ENCODE measurements around the gene SPON1. TPM values are rescaled to one million over a fixed set of nuclear protein-coding genes. Genes with fewer than 3 reads are reported as not detected.

Gene SPON1
- total RNA-seq, 2 experiments from 2014 or later: 0.96 to 1.4 TPM

- ChIA-PET POLR2A (no interaction called here), CTCF (no interaction called here)
- Mint-ChIP-seq H3K9me3 (no peaks in the 10 kb centered on the region), H3K27me3 (no peaks in the 10 kb centered on the region), H3K36me3 (ENCODE audit: low read depth) (no peaks in the 10 kb centered on the region), H3K4me3 (no peak overlapping the region), H3K27ac (no peak overlapping the region), H3K4me1 (ENCODE audit: low read depth) (peaks cover 17% of the 10 kb centered on the region)
- intact Hi-C loops (cut with micrococcal nuclease): no loop called here
- DNase-seq (no peak), ATAC-seq (no peak)
- TF ChIP-seq CTCF (IDR thresholded peaks at IDR 0.05): no peak
Observed at GRCh38 chr11:14102766-14103165, 140.2 kb downstream of the SPON1 start.

GRCh38 chr11:14105446-14105845 is 142.9 kb downstream of the SPON1 start:
- no peak overlapping the region for H3K27ac Mint-ChIP-seq
- H3K9me3 Mint-ChIP-seq: no peaks in the 10 kb centered on the region
- intact Hi-C loops (cut with micrococcal nuclease): no loop called here
- H3K4me3 Mint-ChIP-seq: no peak overlapping the region
- TF ChIP-seq CTCF (IDR thresholded peaks at IDR 0.05): no peak
- no peaks in the 10 kb centered on the region for H3K36me3 Mint-ChIP-seq (ENCODE audit: low read depth)
- CTCF ChIA-PET: no interaction called here
- POLR2A ChIA-PET: no interaction called here
- ATAC-seq (no peak), DNase-seq (no peak)
- H3K4me1 Mint-ChIP-seq (ENCODE audit: low read depth): peaks cover 17% of the 10 kb centered on the region
- no peaks in the 10 kb centered on the region for H3K27me3 Mint-ChIP-seq

GRCh38 chr11:14106303-14107049 is 144.0 kb downstream of the SPON1 start:
- Mint-ChIP-seq H3K36me3 (ENCODE audit: low read depth) (no peaks in the 10 kb centered on the region), H3K4me1 (ENCODE audit: low read depth) (peaks cover 15% of the 10 kb centered on the region), H3K4me3 (no peak overlapping the region), H3K27me3 (no peaks in the 10 kb centered on the region), H3K27ac (no peak overlapping the region), H3K9me3 (no peaks in the 10 kb centered on the region)
- ChIA-PET POLR2A (no interaction called here), CTCF (interaction anchor here (1.1 to 1.6 kb wide), 2 partner anchors 144 to 150 kb away, joined by 3 read pairs; no protein-coding TSS in a partner anchor)
- intact Hi-C loops (cut with micrococcal nuclease): no loop called here
- DNase-seq (no peak), ATAC-seq (no peak)
- no peak for TF ChIP-seq CTCF (IDR thresholded peaks at IDR 0.05)

GRCh38 chr11:14107050-14107430 is 144.5 kb downstream of the SPON1 start:
- no peaks in the 10 kb centered on the region for H3K27me3 Mint-ChIP-seq
- CTCF ChIA-PET: interaction anchor here (1.1 to 1.6 kb wide), 2 partner anchors 143 to 150 kb away, joined by 3 read pairs; no protein-coding TSS in a partner anchor
- POLR2A ChIA-PET: no interaction called here
- no peak for TF ChIP-seq CTCF (IDR thresholded peaks at IDR 0.05)
- ATAC-seq: no peak
- H3K36me3 Mint-ChIP-seq (ENCODE audit: low read depth): no peaks in the 10 kb centered on the region
- H3K4me1 Mint-ChIP-seq (ENCODE audit: low read depth): peaks cover 11% of the 10 kb centered on the region
- no peak overlapping the region for H3K27ac Mint-ChIP-seq
- H3K9me3 Mint-ChIP-seq: no peaks in the 10 kb centered on the region
- H3K4me3 Mint-ChIP-seq: no peak overlapping the region
- DNase-seq: no peak
- intact Hi-C loops (cut with micrococcal nuclease): no loop called here

- no peak for TF ChIP-seq CTCF (IDR thresholded peaks at IDR 0.05)
- H3K27me3 Mint-ChIP-seq: no peaks in the 10 kb centered on the region
- H3K36me3 Mint-ChIP-seq (ENCODE audit: low read depth): no peaks in the 10 kb centered on the region
- no peak overlapping the region for H3K27ac Mint-ChIP-seq
- DNase-seq: no peak
- ChIA-PET CTCF (no interaction called here), POLR2A (no interaction called here)
- H3K4me3 Mint-ChIP-seq: no peak overlapping the region
- no peaks in the 10 kb centered on the region for H3K9me3 Mint-ChIP-seq
- intact Hi-C loops (cut with micrococcal nuclease): no loop called here
- ATAC-seq: no peak
- peaks cover 11% of the 10 kb centered on the region for H3K4me1 Mint-ChIP-seq (ENCODE audit: low read depth)
Observed at GRCh38 chr11:14109742-14110141, 147.2 kb downstream of the SPON1 start.

All from activated CD8-positive, alpha-beta T cell treated with anti-CD3 and anti-CD28 coated beads for 36 hours (primary cell).